AG04450 (cell line): ENCODE results near the gene CGB8. TPM values are rescaled to one million over a fixed set of nuclear protein-coding genes. Genes with fewer than 3 reads are reported as not detected.
"Not testable (repeated sequence)": the region's sequence is repeated elsewhere in the genome, so short reads cannot be mapped to it uniquely, and the experiment has no call there.

Experiments used
- CTCF ChIA-PET: fragments of 300-600, 350-600 bp; formaldehyde crosslinking; extraction: SDS; loops from one replicate; lab custom pipeline; 2022; ENCODE audit warnings: antibody characterized with exemption, inconsistent platforms; lab: Charles Lee
- POLR2A ChIA-PET: fragments of 350-600 bp; formaldehyde crosslinking; extraction: SDS; loops from one replicate; lab custom pipeline; 2021; ENCODE audit warnings: antibody characterized with exemption, inconsistent platforms; lab: Yijun Ruan, JAX
- DNase-seq: peaks from one replicate; pipeline ENCODE4 v3.0.0-alpha.2; 2011; ENCODE audit warnings: low read depth, low spot score
- H3K27ac ChIP-seq: one replicate; pipeline ENCODE4 v1.5.1; 2012; ENCODE audit warnings: low read depth, low read length, control low read depth
- H3K27me3 ChIP-seq: one replicate; pipeline ENCODE4 v1.6.0; 2012; ENCODE audit warnings: low read length; ENCODE audit not compliant: control insufficient read depth, insufficient read depth
- H3K4me3 ChIP-seq: 2 replicates; pipeline ENCODE4 v1.5.1; 2011; ENCODE audit warnings: mild to moderate bottlenecking, low read depth, low read length, control low read depth
- H3K9me3 ChIP-seq: 2 replicates; pipeline ENCODE4 v1.5.1; 2012; ENCODE audit warnings: low read length; ENCODE audit not compliant: control insufficient read depth, insufficient read depth
- polyA plus RNA-seq: library from polyadenylated mRNA; depleted of rRNA; stranded (reverse); fragments of >200 nt; gene quantifications from 2 replicates; pipeline ENCODE4 v1.2.3, GENCODE V29; 2011
- TF ChIP-seq, protein P1 (sequence below): IDR thresholded peaks from 2 replicates; pipeline ENCODE4 v1.5.1; 2011; ENCODE audit warnings: low read depth, low read length, control low read depth, inconsistent platforms

The CGB8 gene
- polyA plus RNA-seq, 1 experiment = not detected

DNA sequence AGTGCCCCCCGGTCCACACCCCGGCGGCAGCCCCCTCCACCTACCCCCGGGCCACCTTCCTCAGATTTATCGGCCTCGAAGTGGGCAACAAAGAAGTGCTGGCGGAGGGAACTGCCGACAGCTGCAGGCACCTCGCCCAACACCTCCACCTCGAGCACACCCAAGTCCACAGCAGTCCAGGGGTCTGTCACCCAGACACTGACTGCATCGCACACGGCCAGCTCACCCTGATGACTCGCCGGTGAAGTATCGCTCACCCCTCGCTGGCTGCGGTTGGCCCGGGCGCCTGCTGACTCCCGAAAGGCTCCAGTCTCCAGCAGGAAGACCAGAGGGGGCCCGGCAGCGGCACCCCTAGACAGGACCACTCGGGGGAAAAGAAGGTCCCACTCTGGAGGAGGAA is 23.3 kb downstream of the CGB8 start:
- H3K4me3 ChIP-seq, H3K9me3 ChIP-seq, H3K27ac ChIP-seq, H3K27me3 ChIP-seq, CTCF ChIA-PET, DNase-seq, POLR2A ChIA-PET: not testable (repeated sequence)

DNA sequence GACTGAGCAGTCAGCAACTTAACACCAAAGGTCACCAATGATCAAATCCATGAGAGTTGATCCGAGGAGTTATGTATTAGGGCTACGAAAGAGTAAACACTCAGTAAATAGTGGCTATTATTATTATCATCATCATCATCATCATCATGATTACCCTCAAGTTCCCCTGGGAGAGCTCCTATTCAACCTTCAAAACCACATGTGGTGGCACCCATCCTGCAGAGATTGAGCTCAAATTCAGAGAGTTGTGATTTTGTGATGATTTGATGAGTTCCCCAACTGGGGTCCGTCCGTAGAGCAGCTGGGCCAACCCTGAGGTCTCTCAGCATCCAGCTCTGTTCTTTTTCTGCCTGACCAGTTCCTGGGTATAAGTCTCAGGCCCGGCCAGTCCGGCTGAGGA is 23.8 kb downstream of the CGB8 start:
- H3K27ac ChIP-seq, DNase-seq, H3K9me3 ChIP-seq, CTCF ChIA-PET, H3K27me3 ChIP-seq, POLR2A ChIA-PET, H3K4me3 ChIP-seq: not testable (repeated sequence)

DNA sequence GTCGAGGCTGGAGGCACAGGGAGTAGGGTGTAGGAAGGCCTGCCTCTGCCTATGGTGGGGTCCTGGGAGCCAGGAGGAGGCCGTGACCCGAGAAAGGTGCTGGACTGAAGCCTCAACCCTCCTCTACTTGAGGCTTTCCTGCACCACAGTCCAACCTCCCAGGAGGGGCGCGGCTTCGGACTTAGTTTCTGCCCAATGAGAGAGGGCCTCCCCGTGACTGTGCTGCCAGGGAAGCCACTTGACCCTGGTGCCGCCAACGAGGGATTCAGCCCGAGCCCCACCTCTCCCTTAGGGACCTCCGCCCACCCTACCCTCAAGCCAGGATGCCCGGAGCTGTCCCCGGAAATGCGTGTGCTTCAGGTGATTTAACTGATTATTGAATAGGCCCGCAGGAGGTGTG is 24.7 kb downstream of the CGB8 start, which contains the start of gene CGB3:
Gene CGB3, minus strand, starts transcription at position 101 of the 400 bp plus-strand sequence. CDS start 362 bp downstream, outside the sequence.
- H3K27ac ChIP-seq, H3K4me3 ChIP-seq, CTCF ChIA-PET, H3K9me3 ChIP-seq, DNase-seq, POLR2A ChIA-PET, H3K27me3 ChIP-seq: not testable (repeated sequence)

DNA sequence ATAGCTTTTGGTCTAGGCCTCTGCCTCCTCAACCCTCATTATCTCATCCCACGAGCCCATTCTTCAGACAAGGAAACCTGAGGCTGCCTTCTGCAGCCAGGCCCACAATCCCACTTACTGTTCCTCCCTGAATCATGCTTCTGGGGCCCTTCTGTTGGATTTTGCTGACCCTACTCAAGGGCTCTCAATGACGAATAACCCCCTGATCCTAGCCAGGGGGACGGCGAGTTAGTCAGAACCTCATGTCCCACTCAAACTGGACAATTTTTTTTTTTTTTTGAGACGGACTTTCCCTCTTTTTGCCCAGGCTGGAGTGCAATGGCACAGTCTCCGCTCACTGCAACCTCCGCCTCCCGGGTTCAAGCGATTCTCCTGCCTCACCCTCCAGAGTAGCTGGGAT is 26.8 kb downstream of the CGB8 start:
- H3K4me3 ChIP-seq = no peak overlapping the region
- H3K27me3 ChIP-seq = no peaks in the 10 kb centered on the region
- no peak overlapping the region for H3K27ac ChIP-seq
- TF ChIP-seq, protein P1, sequence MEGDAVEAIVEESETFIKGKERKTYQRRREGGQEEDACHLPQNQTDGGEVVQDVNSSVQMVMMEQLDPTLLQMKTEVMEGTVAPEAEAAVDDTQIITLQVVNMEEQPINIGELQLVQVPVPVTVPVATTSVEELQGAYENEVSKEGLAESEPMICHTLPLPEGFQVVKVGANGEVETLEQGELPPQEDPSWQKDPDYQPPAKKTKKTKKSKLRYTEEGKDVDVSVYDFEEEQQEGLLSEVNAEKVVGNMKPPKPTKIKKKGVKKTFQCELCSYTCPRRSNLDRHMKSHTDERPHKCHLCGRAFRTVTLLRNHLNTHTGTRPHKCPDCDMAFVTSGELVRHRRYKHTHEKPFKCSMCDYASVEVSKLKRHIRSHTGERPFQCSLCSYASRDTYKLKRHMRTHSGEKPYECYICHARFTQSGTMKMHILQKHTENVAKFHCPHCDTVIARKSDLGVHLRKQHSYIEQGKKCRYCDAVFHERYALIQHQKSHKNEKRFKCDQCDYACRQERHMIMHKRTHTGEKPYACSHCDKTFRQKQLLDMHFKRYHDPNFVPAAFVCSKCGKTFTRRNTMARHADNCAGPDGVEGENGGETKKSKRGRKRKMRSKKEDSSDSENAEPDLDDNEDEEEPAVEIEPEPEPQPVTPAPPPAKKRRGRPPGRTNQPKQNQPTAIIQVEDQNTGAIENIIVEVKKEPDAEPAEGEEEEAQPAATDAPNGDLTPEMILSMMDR = no peak
- H3K9me3 ChIP-seq = no peaks in the 10 kb centered on the region; the same call in 1 of the 2 replicates
- CTCF ChIA-PET = interaction anchor here (0.9 kb wide), 1 partner anchor 22 kb away, joined by 3 read pairs; no protein-coding TSS in a partner anchor
- no peak for DNase-seq
- POLR2A ChIA-PET = no interaction called here

DNA sequence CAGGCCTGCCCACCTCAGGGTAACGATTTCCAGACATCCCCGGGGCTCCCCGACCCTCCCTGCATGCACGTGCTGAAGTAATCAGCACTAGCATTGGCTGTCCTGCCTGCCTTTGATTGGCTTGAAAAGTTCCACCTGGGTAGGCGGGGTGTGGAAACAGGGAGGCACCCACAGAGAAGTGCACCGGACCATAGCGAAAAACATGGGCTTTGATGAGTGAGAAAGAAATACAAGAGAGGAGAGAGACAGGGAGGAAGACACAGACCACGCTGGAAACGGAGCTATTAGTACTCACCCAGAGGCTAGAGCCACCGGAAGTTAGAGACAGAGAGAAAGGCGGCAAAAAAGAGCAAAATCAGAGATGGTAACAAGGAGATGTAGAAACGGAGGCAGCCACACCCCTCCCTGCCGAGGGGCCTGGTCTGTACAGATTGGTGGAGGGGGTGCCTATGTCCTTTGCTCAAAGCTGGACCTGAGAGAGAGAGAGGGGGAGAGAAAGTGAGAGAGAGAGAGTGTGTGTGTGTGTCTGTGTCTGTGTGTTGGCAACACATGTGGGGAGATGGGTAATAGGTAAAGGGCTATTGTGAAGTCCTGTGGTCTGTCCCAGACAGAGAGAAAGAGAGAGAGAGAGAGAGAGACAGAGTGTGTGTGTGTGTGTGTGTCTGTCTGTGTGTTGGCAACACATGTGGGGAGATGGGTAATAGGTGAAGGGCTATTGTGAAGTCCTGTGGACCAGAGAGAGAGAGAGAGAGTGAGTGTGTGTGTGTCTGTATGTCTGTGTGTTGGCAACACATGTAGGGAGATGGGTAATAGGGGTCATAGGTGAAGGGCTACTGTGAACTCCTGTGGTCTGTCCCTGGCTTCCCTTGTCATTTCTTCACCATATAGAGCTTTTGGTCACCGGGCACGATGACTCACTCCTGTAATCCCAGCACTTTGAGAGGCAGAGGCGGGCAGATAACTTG is 27.7 kb downstream of the CGB8 start:
- TF ChIP-seq, protein P1 = no peak
- H3K27ac ChIP-seq = no peak overlapping the region
- ChIA-PET POLR2A (no interaction called here), CTCF (interaction anchor here (0.9 to 3.7 kb wide), 2 partner anchors 21 to 22 kb away, joined by 3 to 28 read pairs; no protein-coding TSS in a partner anchor)
- H3K4me3 ChIP-seq = no peak overlapping the region
- DNase-seq = no peak
- H3K27me3 ChIP-seq = no peaks in the 10 kb centered on the region
- H3K9me3 ChIP-seq = no peaks in the 10 kb centered on the region; the same call in 1 of the 2 replicates

DNA sequence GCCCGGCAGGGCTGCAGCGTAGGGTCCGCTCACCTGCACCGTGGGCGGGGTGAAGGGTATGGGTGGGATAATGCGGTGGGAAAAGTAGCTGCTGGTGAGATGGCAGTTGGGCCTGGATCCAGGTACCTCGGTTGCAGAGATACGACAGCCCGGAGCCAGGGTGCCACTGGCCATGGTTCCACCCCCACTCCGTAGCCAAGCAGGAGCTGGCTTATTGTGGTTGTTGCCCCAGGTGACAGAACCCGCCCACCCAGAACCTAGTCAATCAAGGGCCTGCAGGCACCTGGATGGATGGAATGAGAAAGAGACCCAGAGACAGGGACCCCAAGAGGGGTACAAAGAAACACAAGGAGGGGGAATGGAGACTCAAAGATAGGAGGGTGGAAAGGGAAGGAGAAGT is 28.6 kb downstream of the CGB8 start:
- Histone ChIP-seq H3K9me3 (no peaks in the 10 kb centered on the region; the same call in 1 of the 2 replicates), H3K4me3 (no peak overlapping the region), H3K27ac (no peak overlapping the region), H3K27me3 (no peaks in the 10 kb centered on the region)
- DNase-seq = no peak
- TF ChIP-seq, protein P1 = no peak
- POLR2A ChIA-PET = no interaction called here
- CTCF ChIA-PET = interaction anchor here (1.5 to 3.7 kb wide), 2 partner anchors 22 to 27 kb away, joined by 6 to 28 read pairs; partner anchors contain the start of genes GYS1 and RUVBL2
